GM19099 (cell line): ENCODE measurements around the gene PCOLCE2.

Experiments used
- POLR2A ChIP-seq: IDR thresholded peaks from 3 replicates; pipeline ENCODE4 v1.6.1; 2011; ENCODE audit warnings: low read depth; ENCODE audit not compliant: insufficient read length; ENCODE audit errors: extremely low read depth

Gene PCOLCE2

GRCh38 chr3:142852009-142852408 is 36.9 kb downstream of the PCOLCE2 start:
- TF ChIP-seq POLR2A, result no peak

GRCh38 chr3:142850395-142851023 is 38.4 kb downstream of the PCOLCE2 start:
- no peak for TF ChIP-seq POLR2A

- TF ChIP-seq POLR2A, result no peak
Observed at GRCh38 chr3:142849148-142849547, 39.7 kb downstream of the PCOLCE2 start.

GRCh38 chr3:142846779-142847577 is 41.9 kb downstream of the PCOLCE2 start:
- no peak for TF ChIP-seq POLR2A

- TF ChIP-seq POLR2A, result no peak
Observed at GRCh38 chr3:142844339-142844977, 44.4 kb downstream of the PCOLCE2 start.

GRCh38 chr3:142839831-142840230 is 49.1 kb downstream of the PCOLCE2 start:
- TF ChIP-seq POLR2A, result no peak

- TF ChIP-seq POLR2A, result no peak
Observed at GRCh38 chr3:142837526-142837925, 51.4 kb downstream of the PCOLCE2 start.

GRCh38 chr3:142828703-142829305 is 60.1 kb downstream of the PCOLCE2 start:
- TF ChIP-seq POLR2A, result no peak

- no peak for TF ChIP-seq POLR2A
Observed at GRCh38 chr3:142819179-142819578, 69.7 kb downstream of the PCOLCE2 start.

GRCh38 chr3:142818651-142819050 is 70.2 kb downstream of the PCOLCE2 start:
- no peak for TF ChIP-seq POLR2A

- TF ChIP-seq POLR2A, result no peak
Observed at GRCh38 chr3:142817897-142818296, 71.0 kb downstream of the PCOLCE2 start.

- no peak for TF ChIP-seq POLR2A
Observed at GRCh38 chr3:142817356-142817755, 71.5 kb downstream of the PCOLCE2 start.

GRCh38 chr3:142815803-142816202 is 73.1 kb downstream of the PCOLCE2 start:
- TF ChIP-seq POLR2A, result no peak

- TF ChIP-seq POLR2A, result no peak
Observed at GRCh38 chr3:142809259-142809658, 79.6 kb downstream of the PCOLCE2 start.

- TF ChIP-seq POLR2A, result no peak
Observed at GRCh38 chr3:142808103-142808917, 80.6 kb downstream of the PCOLCE2 start.

GRCh38 chr3:142802891-142803290 is 86.0 kb downstream of the PCOLCE2 start:
- TF ChIP-seq POLR2A, result no peak
